ENCODE results near the gene C1orf185. TPM values are rescaled to one million over a fixed set of nuclear protein-coding genes. Genes with fewer than 3 reads are reported as not detected.
A peak's percentile ranks its signal among the peaks of the same experiment; 100 is the strongest.

C1orf185 gene
- polyA plus RNA-seq = not detected

DNA sequence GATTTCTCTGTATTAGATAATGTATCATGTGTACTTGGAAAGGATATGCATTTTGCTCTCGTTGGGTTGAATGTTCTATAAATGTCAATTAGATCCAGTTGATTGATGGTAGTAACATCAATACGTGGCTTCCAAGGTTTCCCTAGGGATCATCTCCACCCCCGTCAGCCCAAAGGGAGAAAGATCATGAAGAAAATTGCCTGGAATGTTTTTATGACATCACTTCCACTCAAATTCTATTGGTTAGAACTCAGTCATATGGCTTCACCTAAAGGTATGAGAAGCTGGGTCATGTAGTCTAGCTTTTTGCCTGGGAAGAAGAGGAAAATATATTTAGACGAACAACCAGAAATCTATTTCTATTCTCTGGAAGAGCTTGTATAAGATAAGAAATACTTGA lies at the start of gene C1orf185:
C1orf185 (plus strand) TSS at position 253 of the 400 bp plus-strand sequence; CDS start at position 259, 6 bp downstream.
- H3K27ac Mint-ChIP-seq = no peak within 1 kb of the TSS
- H3K27me3 Mint-ChIP-seq (ENCODE audit: low read depth in 3 of 3) = peaks cover 4 to 15% (median 5%) of the 10 kb centered on the region in 3 donors
- H3K9me3 Mint-ChIP-seq = no peaks in the 10 kb centered on the region
- no peaks in the 10 kb centered on the region for H3K4me1 Mint-ChIP-seq
- H3K36me3 Mint-ChIP-seq = no peaks in the 10 kb centered on the region
- no peak within 1 kb of the TSS for H3K4me3 Mint-ChIP-seq
- DNase-seq = no peak

DNA sequence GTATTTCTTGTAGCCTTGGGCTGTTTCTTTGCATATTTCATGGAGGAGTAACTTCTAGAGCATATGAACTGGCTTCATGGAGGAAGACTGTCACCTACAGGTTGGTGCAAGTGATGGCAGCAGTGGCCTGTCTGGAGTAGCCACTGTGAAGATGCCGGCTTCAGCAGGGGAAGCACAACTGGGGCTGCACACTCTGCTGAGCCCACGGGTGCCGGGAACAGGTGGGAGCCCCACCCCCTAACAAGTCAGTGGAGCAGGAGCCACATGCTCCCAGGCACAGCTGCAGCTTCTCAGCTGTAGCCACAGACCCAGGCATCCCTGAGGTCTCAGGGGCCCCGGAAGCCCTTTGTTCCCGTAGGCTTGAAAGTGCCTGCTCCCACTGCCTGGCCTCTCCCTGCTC lies 43.2 kb upstream of the C1orf185 start:
- Mint-ChIP-seq H3K36me3 (no peaks in the 10 kb centered on the region), H3K9me3 (peaks cover 0 to 6% (median 0%) of the 10 kb centered on the region in 6 donors), H3K4me1 (no peaks in the 10 kb centered on the region), H3K27ac (peak overlapping the region in 1 of 6 donors; percentile 10), H3K27me3 (ENCODE audit: low read depth in 3 of 3) (peaks cover 0 to 9% (median 6%) of the 10 kb centered on the region in 3 donors), H3K4me3 (no peak overlapping the region)
- peak in 2 of 3 donors; percentile 10 to 14 for DNase-seq

DNA sequence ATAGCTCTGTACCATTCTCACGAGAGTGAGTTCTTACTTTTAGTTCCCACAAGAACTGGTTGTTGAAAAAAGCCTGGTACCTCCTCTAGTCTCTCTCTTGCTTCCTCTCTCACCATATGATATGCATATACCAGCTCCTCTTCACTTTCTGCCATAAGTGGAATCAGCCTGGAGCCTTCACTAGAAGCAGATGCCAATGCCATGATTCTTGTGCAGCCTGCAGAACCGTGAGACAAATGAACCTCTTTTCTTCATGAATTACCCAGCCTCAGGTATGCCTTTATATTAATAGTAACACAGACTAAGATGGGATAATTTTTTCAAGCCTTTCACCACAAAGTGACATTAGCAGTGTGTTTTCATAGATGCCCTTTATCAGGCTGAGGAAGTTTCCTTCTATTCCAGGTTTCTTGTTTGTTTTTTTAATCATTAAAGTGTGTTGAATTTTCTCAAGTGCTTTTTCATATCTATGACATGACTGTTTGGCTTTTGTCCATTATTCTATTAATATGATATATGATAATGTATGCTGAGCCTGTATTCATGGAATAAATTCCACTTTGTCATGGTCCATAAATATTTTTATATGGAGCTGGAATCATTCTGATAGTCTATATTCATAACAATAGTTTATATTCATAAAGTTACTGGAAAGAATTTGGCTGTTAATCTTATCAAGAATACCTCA lies 40.7 kb upstream of the C1orf185 start:
- DNase-seq = no peak
- H3K27ac Mint-ChIP-seq = no peak overlapping the region
- no peak overlapping the region for H3K4me3 Mint-ChIP-seq
- H3K9me3 Mint-ChIP-seq = peaks cover 0 to 3% (median 0%) of the 10 kb centered on the region in 6 donors
- H3K27me3 Mint-ChIP-seq (ENCODE audit: low read depth in 3 of 3) = peaks cover 0 to 6% (median 5%) of the 10 kb centered on the region in 3 donors
- H3K4me1 Mint-ChIP-seq = no peaks in the 10 kb centered on the region
- H3K36me3 Mint-ChIP-seq = no peaks in the 10 kb centered on the region

DNA sequence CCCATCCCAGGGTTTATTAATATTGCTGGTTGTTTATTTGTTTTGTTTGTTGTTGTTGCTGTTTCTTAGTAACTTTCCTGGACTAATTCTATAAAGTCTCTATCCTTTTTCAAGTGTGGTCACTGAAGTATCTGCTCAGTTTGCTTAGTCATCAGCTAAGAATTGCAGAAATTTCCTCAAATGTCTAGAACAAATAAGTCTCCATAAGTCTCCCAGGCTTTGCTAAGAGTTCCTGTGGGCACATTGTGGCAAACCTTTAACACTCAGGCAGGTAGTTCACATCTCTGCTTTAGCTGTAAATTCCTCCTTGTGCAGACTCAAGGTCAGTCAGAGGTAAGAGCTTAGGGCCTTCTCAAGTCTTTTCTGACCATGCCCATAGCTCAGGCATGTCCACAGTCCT lies 38.9 kb upstream of the C1orf185 start:
- Mint-ChIP-seq H3K4me3 (no peak overlapping the region), H3K4me1 (no peaks in the 10 kb centered on the region), H3K36me3 (no peaks in the 10 kb centered on the region), H3K27ac (no peak overlapping the region), H3K27me3 (ENCODE audit: low read depth in 3 of 3) (peaks cover 3 to 5% (median 5%) of the 10 kb centered on the region in 3 donors), H3K9me3 (peaks cover 0 to 1% (median 0%) of the 10 kb centered on the region in 6 donors)
- no peak for DNase-seq

DNA sequence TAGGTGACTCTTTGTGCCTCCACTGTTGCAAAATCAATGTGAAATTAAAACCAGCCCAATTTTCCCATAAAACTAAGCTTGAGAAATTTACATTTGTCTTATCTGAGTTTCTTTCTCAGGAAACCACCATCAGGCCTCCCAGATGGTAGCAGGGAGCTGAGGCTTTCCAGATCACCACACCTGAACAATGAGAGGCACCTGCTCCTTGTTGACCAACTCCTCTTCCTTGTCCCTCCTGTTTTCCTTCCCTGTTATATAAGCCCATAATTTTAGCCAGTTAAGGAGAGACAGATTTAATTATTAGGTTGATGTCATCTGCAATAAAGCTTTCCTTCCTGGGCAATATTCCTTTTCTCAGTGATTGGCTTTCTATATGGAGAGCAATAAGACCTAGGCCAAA lies 32.0 kb upstream of the C1orf185 start:
- no peak for DNase-seq
- Mint-ChIP-seq H3K36me3 (no peaks in the 10 kb centered on the region), H3K4me1 (no peaks in the 10 kb centered on the region), H3K4me3 (no peak overlapping the region), H3K27ac (no peak overlapping the region), H3K9me3 (no peaks in the 10 kb centered on the region), H3K27me3 (ENCODE audit: low read depth in 3 of 3) (peaks cover 2 to 11% (median 9%) of the 10 kb centered on the region in 3 donors)

DNA sequence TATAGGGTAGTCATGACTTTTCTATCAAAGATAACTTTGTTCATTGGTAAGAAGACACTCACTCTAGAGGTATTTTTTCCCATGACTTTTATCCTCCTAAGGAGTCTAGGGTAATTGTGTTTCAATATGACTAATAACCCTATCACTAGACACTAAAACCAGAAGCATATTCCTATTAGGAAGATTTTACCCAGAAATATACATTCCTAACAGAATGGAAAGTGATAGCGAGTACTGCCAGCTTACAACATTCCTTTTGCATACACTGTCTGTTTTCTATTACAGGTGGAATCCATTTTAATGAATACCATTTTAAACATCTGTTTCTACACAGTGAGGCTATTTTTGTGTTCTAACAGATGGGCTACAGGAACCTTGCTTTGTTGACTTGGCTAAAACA lies 31.4 kb upstream of the C1orf185 start:
- H3K4me1 Mint-ChIP-seq = no peaks in the 10 kb centered on the region
- no peaks in the 10 kb centered on the region for H3K9me3 Mint-ChIP-seq
- H3K36me3 Mint-ChIP-seq = no peaks in the 10 kb centered on the region
- H3K4me3 Mint-ChIP-seq = no peak overlapping the region
- no peak for DNase-seq
- H3K27me3 Mint-ChIP-seq (ENCODE audit: low read depth in 3 of 3) = peaks cover 2 to 11% (median 9%) of the 10 kb centered on the region in 3 donors
- H3K27ac Mint-ChIP-seq = no peak overlapping the region

DNA sequence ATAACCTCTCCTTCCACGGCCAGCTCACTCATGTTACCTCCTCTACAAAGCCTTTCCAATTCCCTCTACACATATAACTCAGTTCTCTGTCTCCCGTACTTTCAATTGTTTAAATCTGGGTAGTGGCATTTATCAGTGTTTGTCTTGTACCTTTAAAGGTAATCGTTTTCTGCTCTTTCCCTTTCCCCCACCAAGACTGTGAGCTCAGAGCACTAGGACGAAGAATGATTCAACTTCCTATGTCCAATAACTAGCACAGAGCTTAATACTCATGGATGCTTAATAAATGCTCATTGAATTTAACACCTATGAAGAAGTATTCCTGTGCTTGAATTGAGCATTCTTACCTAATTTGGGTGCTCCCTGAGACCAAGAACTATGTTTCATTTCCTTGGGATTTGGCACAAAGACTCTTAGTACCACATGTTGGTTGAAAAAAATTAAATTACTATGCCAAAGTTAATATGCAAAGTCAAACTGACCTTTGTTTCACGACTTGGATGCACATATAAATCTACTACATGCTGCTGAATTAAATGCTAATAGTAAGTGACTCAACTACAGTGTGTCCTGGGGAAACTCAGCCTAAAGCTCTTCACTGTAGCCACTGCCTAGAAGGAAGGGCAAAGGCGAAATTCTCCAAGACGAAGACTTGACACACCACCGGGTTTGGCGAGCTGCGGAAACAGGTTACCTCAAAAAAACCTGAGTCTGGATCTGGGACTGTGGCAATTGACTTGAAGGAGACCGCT lies 30.6 kb upstream of the C1orf185 start:
- no peak for DNase-seq
- Mint-ChIP-seq H3K4me3 (no peak overlapping the region), H3K27ac (no peak overlapping the region)

DNA sequence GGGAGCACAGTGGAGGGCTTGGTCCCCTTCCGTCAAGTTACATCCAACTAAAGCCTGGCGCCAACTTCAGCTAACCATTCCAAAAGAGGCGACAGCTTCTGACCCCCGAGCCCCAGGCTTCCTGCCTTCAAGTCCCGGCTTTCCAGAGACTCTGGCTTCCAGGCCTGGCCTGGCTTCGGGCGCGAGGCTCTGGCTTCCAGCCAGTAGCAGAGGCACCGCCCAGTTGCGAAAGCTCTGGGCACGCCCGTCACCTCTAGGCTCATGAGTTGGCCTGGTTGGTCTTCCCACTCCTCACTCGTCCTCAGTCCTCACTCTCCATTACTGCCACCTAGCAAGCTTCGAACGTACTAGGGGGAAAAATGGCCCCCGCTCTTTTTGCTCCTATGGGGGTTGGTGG lies 30.0 kb upstream of the C1orf185 start:
- Mint-ChIP-seq H3K27ac (no peak overlapping the region), H3K4me1 (no peaks in the 10 kb centered on the region), H3K27me3 (ENCODE audit: low read depth in 3 of 3) (peaks cover 2 to 11% (median 9%) of the 10 kb centered on the region in 3 donors), H3K9me3 (no peaks in the 10 kb centered on the region), H3K36me3 (no peaks in the 10 kb centered on the region), H3K4me3 (no peak overlapping the region)
- no peak for DNase-seq

More for the DNA sequence above, 30.6 kb upstream of the C1orf185 start:
- Mint-ChIP-seq H3K27me3 (ENCODE audit: low read depth in 3 of 3) (peaks cover 2 to 11% (median 9%) of the 10 kb centered on the region in 3 donors), H3K36me3 (no peaks in the 10 kb centered on the region), H3K9me3 (no peaks in the 10 kb centered on the region), H3K4me1 (no peaks in the 10 kb centered on the region)

DNA sequence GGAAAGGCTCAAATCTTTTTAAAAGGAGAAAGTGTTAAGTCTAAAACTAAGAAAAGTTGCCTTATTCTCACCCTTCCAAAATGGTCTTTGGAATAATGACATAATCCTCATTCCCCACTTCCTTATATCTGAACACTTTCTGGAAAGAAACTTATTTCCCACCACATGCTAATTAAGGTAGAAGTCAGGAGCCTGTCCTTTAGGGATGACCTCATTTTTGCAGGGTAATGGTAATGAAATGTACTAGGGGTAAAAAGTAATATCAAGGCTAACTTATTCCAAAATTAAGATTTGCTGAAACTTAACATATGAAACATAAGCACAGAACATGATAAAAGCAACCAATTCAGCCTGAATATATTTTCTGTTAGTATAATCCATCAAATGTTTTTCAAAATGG lies 29.4 kb upstream of the C1orf185 start:
- DNase-seq = no peak
- peaks cover 2 to 9% (median 7%) of the 10 kb centered on the region in 3 donors for H3K27me3 Mint-ChIP-seq (ENCODE audit: low read depth in 3 of 3)
- no peaks in the 10 kb centered on the region for H3K4me1 Mint-ChIP-seq
- no peak overlapping the region for H3K27ac Mint-ChIP-seq
- H3K9me3 Mint-ChIP-seq = no peaks in the 10 kb centered on the region
- H3K36me3 Mint-ChIP-seq = no peaks in the 10 kb centered on the region
- no peak overlapping the region for H3K4me3 Mint-ChIP-seq

DNA sequence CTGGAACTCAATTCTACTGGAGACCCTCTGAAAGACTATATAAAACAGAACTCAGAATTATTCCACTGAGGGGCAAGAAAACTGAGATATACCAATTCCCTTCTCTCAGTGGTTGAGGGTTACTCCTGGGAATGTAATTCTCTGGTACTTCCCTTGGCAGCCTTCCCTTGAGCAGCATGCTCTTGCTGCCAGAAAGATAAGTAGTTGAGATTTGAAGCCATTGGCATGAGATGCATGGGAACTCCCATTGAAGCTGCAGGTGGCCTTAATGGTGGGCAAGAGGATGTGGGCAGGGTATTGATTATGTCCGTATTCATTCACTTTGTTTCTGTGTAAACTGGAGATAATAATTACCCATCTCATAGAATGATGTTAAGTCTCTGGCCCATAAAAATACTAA lies 28.6 kb upstream of the C1orf185 start:
- no peaks in the 10 kb centered on the region for H3K4me1 Mint-ChIP-seq
- H3K4me3 Mint-ChIP-seq = no peak overlapping the region
- no peaks in the 10 kb centered on the region for H3K9me3 Mint-ChIP-seq
- H3K36me3 Mint-ChIP-seq = no peaks in the 10 kb centered on the region
- peaks cover 2 to 7% (median 7%) of the 10 kb centered on the region in 3 donors for H3K27me3 Mint-ChIP-seq (ENCODE audit: low read depth in 3 of 3)
- H3K27ac Mint-ChIP-seq = no peak overlapping the region
- DNase-seq = no peak

DNA sequence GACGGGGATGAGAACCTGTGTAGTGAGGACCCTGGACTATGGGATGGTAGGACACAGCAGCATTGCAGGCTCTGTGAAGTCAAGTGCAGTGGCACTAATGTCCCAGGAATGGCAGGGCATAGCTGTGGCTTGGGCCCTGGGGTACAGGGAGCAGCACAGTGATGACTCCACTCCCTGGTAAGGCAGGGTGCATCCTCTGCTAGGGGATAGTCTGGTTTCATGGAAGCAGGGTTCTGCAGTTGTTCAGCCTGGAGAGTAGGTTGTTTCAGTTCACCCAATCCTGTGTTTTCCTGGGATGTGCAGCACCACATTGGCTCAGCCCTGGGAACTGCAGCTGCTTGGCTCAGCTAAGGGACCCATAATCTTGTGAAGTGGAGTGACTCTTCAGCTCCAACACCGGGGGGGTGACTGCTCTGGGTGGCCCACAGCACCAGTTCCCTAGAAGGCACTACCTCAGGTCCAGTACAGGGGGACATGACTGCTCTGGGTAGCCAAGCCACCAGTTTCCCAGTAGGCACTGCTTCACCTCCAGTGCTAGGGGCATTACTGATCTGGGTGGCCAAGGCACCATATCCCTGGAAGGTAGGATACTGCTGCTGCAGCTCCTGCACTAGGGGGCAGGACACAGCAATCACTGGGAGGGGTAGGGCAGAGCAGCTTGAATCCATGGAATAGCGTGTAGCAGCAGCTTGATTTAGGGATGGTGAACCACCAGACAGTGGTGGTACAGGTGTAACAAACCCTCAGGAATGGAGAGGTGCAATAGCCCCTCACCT lies 15.3 kb upstream of the C1orf185 start:
- H3K4me3 Mint-ChIP-seq = no peak overlapping the region
- no peaks in the 10 kb centered on the region for H3K4me1 Mint-ChIP-seq
- H3K27me3 Mint-ChIP-seq (ENCODE audit: low read depth in 3 of 3) = peaks cover 9 to 16% (median 10%) of the 10 kb centered on the region in 3 donors
- H3K36me3 Mint-ChIP-seq = no peaks in the 10 kb centered on the region
- H3K9me3 Mint-ChIP-seq = peaks cover 0 to 2% (median 0%) of the 10 kb centered on the region in 6 donors
- H3K27ac Mint-ChIP-seq = no peak overlapping the region
- no peak for DNase-seq

DNA sequence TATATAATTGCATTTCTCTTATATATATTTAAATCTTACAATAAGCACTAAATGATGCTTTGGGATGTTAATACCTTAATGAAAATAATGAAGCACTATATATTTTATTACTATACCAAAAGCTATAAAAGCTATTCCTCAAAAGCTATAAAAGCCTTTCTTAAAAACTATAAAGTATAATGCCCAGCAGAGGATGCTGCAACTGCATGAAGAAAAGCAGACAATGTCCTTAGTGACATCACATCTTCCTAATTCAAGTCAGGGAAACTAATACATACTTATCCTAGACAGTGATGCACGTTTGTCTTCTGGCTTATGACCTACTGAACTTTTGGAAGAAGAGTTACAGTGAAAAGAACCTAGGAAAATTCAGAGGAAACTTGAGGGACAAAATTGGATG lies 13.6 kb upstream of the C1orf185 start:
- H3K9me3 Mint-ChIP-seq = peaks cover 0 to 2% (median 0%) of the 10 kb centered on the region in 6 donors
- no peak overlapping the region for H3K27ac Mint-ChIP-seq
- no peaks in the 10 kb centered on the region for H3K36me3 Mint-ChIP-seq
- no peak overlapping the region for H3K4me3 Mint-ChIP-seq
- peaks cover 6 to 20% (median 8%) of the 10 kb centered on the region in 3 donors for H3K27me3 Mint-ChIP-seq (ENCODE audit: low read depth in 3 of 3)
- no peak for DNase-seq
- H3K4me1 Mint-ChIP-seq = no peaks in the 10 kb centered on the region

DNA sequence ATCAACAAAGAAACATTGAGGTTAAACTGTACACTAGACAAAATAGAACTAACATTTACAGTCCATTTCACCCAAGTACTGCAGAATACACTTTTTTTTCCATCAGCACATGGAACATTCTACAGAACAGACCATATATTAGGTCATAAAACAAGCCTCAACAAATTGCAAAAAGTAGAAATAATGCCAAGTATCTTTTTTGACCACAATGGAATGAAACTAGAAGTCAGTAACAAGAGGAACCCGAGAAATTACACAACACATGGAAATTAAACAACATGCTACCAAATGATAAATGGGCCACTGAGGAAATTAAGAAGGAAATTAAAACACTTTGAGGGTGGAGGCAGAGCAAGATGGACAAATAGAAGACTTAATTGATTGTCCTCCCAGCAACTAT lies 8.4 kb upstream of the C1orf185 start:
- H3K4me3 Mint-ChIP-seq = no peak overlapping the region
- H3K27ac Mint-ChIP-seq = no peak overlapping the region
- no peaks in the 10 kb centered on the region for H3K4me1 Mint-ChIP-seq
- H3K9me3 Mint-ChIP-seq = peaks cover 0 to 12% (median 6%) of the 10 kb centered on the region in 6 donors
- peaks cover 0 to 5% (median 0%) of the 10 kb centered on the region in 3 donors for H3K36me3 Mint-ChIP-seq
- DNase-seq = no peak
- H3K27me3 Mint-ChIP-seq (ENCODE audit: low read depth in 3 of 3) = peaks cover 7 to 36% (median 7%) of the 10 kb centered on the region in 3 donors

DNA sequence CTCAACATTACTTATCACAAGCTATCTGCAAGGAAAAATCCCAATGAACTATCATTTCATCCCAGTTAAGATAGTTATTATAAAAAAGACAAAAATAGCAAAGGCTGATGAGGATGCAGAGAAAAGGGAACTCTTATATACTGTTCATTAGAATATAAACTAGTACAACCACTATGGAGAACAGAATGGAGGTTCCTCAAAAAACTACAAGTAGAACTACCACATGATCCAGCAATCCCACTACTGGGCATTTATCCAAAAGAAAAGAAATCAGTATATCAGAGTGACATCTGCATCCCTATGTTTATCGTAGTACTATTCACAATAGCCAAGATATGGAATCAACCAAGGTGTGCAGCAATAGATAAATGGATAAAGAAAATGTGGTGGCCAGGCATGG lies 4.9 kb upstream of the C1orf185 start:
- Mint-ChIP-seq H3K36me3 (peaks cover 0 to 5% (median 0%) of the 10 kb centered on the region in 3 donors), H3K27ac (no peak overlapping the region), H3K9me3 (peaks cover 0 to 12% (median 5%) of the 10 kb centered on the region in 6 donors), H3K27me3 (ENCODE audit: low read depth in 3 of 3) (peaks cover 5 to 36% (median 7%) of the 10 kb centered on the region in 3 donors), H3K4me3 (no peak overlapping the region), H3K4me1 (no peaks in the 10 kb centered on the region)
- no peak for DNase-seq
